Neuronal stem cell (in vitro differentiated cells): Measurements from ENCODE around the gene MLKL.

Source experiments
- DNase-seq: peaks from one replicate; pipeline ENCODE4 v3.0.0-alpha.2; 2013; ENCODE audit warnings: low spot score
- H2AFZ ChIP-seq: one replicate; pipeline ENCODE4 v1.6.1; 2013; ENCODE audit warnings: mild to moderate bottlenecking, low read length, inconsistent platforms
- H2AK5ac ChIP-seq: 2 replicates; pipeline ENCODE4 v1.6.1; 2013; ENCODE audit warnings: low read depth, mild to moderate bottlenecking, inconsistent platforms, low read length, moderate library complexity, mixed read lengths
- H2BK120ac ChIP-seq: 2 replicates; pipeline ENCODE4 v1.6.1; 2013; ENCODE audit warnings: low read depth, mild to moderate bottlenecking, inconsistent platforms, low read length, moderate library complexity, mixed read lengths
- H2BK12ac ChIP-seq: one replicate; pipeline ENCODE4 v1.6.1; 2013; ENCODE audit warnings: low read length, inconsistent platforms
- H2BK15ac ChIP-seq: 2 replicates; pipeline ENCODE4 v1.6.1; 2013; ENCODE audit warnings: mild to moderate bottlenecking, low read length, inconsistent platforms, mixed read lengths
- H2BK5ac ChIP-seq: one replicate; pipeline ENCODE4 v1.6.1; 2013; ENCODE audit warnings: inconsistent platforms, mild to moderate bottlenecking, low read length, moderate library complexity
- H3K14ac ChIP-seq: one replicate; pipeline ENCODE4 v1.6.1; 2013; ENCODE audit warnings: low read length, inconsistent platforms
- H3K18ac ChIP-seq: 2 replicates; pipeline ENCODE4 v1.6.1; 2013; ENCODE audit warnings: low read length, inconsistent platforms
- H3K23ac ChIP-seq: 2 replicates; pipeline ENCODE4 v1.6.1; 2013; ENCODE audit warnings: low read depth, mild to moderate bottlenecking, mixed read lengths, low read length, inconsistent platforms; ENCODE audit not compliant: poor library complexity
- H3K27ac ChIP-seq: replicated peaks from 3 replicates; pipeline ENCODE4 v1.5.1; 2013; ENCODE audit warnings: low read length, inconsistent platforms
- H3K27me3 ChIP-seq, 3 experiments: 2 replicates each; pipeline ENCODE4 v1.6.1; 2013; ENCODE audit warnings: low read length in 3 of 3, mild to moderate bottlenecking in 2 of 3, inconsistent platforms in 1 of 3, low read depth in 1 of 3, mixed read lengths in 1 of 3, moderate library complexity in 1 of 3; ENCODE audit not compliant: control insufficient read depth in 3 of 3, insufficient read depth in 3 of 3
- H3K36me3 ChIP-seq, 2 donors: replicated peaks in 1 of 2; 2 replicates each; pipeline ENCODE4 v1.6.1; 2013; ENCODE audit warnings: low read length in 2 of 2; ENCODE audit not compliant: control insufficient read depth in 2 of 2, insufficient read depth in 2 of 2
- H3K4ac ChIP-seq: 2 replicates; pipeline ENCODE4 v1.6.1; 2013; ENCODE audit warnings: inconsistent platforms, mild to moderate bottlenecking, low read length, moderate library complexity
- H3K4me1 ChIP-seq, 2 donors: 1 replicate in 1 of 2; 2 replicates in 1 of 2; pipeline ENCODE4 v1.6.1; 2013; ENCODE audit warnings: low read length in 2 of 2, low read depth in 1 of 2; ENCODE audit not compliant: control insufficient read depth in 2 of 2, insufficient read depth in 1 of 2
- H3K4me2 ChIP-seq: one replicate; pipeline ENCODE4 v1.6.1; 2013; ENCODE audit warnings: mild to moderate bottlenecking, low read length, inconsistent platforms; ENCODE audit not compliant: insufficient read depth, poor library complexity, severe bottlenecking
- H3K4me3 ChIP-seq, 2 donors: 2 replicates each; pipeline ENCODE4 v1.5.1; 2013; ENCODE audit warnings: low read length in 2 of 2, mild to moderate bottlenecking in 2 of 2, inconsistent platforms in 1 of 2, moderate library complexity in 1 of 2
- H3K79me1 ChIP-seq: one replicate; pipeline ENCODE4 v1.6.1; 2013; ENCODE audit warnings: low read depth, mild to moderate bottlenecking, inconsistent platforms, low read length, moderate library complexity
- H3K9ac ChIP-seq: one replicate; pipeline ENCODE4 v1.6.1; 2013; ENCODE audit warnings: mild to moderate bottlenecking, low read depth, low read length, inconsistent platforms; ENCODE audit not compliant: poor library complexity
- H3K9me3 ChIP-seq, 2 donors: replicated peaks in 1 of 2; 2 replicates each; pipeline versions ENCODE3 to v1.6.1; 2013; ENCODE audit warnings: low read length in 2 of 2, mild to moderate bottlenecking in 2 of 2, inconsistent platforms in 1 of 2, low read depth in 1 of 2, mixed read lengths in 1 of 2, moderate library complexity in 1 of 2; ENCODE audit not compliant: control insufficient read depth in 2 of 2, insufficient read depth in 1 of 2
- H4K8ac ChIP-seq: one replicate; pipeline ENCODE4 v1.6.1; 2013; ENCODE audit warnings: low read depth, mild to moderate bottlenecking, inconsistent platforms, low read length, moderate library complexity
- H4K91ac ChIP-seq: one replicate; pipeline ENCODE4 v1.6.1; 2013; ENCODE audit warnings: low read length, low read depth, mild to moderate bottlenecking, inconsistent platforms; ENCODE audit not compliant: poor library complexity
- WGBS, 2 donors: extraction: QIAGEN DNeasy Blood & Tissue Kit; methylation state at CpG; one replicate each; pipeline ENCODE4 v1.1.7; 2013; ENCODE audit warnings: missing lambda C conversion rate in 2 of 2, mixed read lengths in 1 of 2; ENCODE audit not compliant: insufficient read length in 2 of 2, insufficient replicate concordance in 1 of 2; ENCODE audit errors: extremely low coverage in 2 of 2; 5-methylcytosine and 5-hydroxymethylcytosine counted together

The MLKL gene

GRCh38 chr16:74633686-74634085 lies 67.0 kb downstream of the MLKL start:
- no CpG with 5 or more reads among the region's 7 CpGs for WGBS, 2 donors
- H3K36me3 ChIP-seq = peaks cover 33 to 96% of the 10 kb centered on the region in 2 donors
- no peak overlapping the region for H2BK12ac ChIP-seq
- no peaks in the 10 kb centered on the region for H3K4me1 ChIP-seq
- H3K18ac ChIP-seq = no peak overlapping the region
- H2BK15ac ChIP-seq = no peak overlapping the region
- H3K27me3 ChIP-seq = no peaks in the 10 kb centered on the region
- H2BK5ac ChIP-seq = no peak overlapping the region
- no peak overlapping the region for H4K8ac ChIP-seq
- H2AK5ac ChIP-seq = no peak overlapping the region
- H3K27ac ChIP-seq = no peak overlapping the region
- H4K91ac ChIP-seq = no peak overlapping the region
- no peak overlapping the region for H3K9ac ChIP-seq
- H2BK120ac ChIP-seq = no peak overlapping the region
- H3K23ac ChIP-seq = no peak overlapping the region
- no peak for DNase-seq
- H3K79me1 ChIP-seq = peaks cover 2% of the 10 kb centered on the region
- no peak overlapping the region for H3K14ac ChIP-seq
- H2AFZ ChIP-seq = no peak overlapping the region
- H3K4ac ChIP-seq = no peak overlapping the region
- no peak overlapping the region for H3K4me3 ChIP-seq
- no peaks in the 10 kb centered on the region for H3K9me3 ChIP-seq
- H3K4me2 ChIP-seq = no peak overlapping the region

GRCh38 chr16:74627506-74628220 lies 73.0 kb downstream of the MLKL start:
- Histone ChIP-seq H3K4me3 (no peak overlapping the region), H3K27me3 (no peaks in the 10 kb centered on the region), H3K4me2 (no peak overlapping the region), H3K4me1 (no peaks in the 10 kb centered on the region), H3K18ac (no peak overlapping the region), H2BK120ac (no peak overlapping the region), H3K9ac (peak overlapping the region; percentile 12), H4K91ac (no peak overlapping the region), H3K79me1 (peaks cover 2% of the 10 kb centered on the region), H3K23ac (no peak overlapping the region), H2BK15ac (no peak overlapping the region), H3K4ac (no peak overlapping the region), H3K14ac (no peak overlapping the region), H3K27ac (no peak overlapping the region), H3K36me3 (peaks cover 58 to 99% of the 10 kb centered on the region in 2 donors), H4K8ac (no peak overlapping the region), H2BK5ac (no peak overlapping the region), H3K9me3 (no peaks in the 10 kb centered on the region), H2AFZ (no peak overlapping the region), H2BK12ac (no peak overlapping the region), H2AK5ac (no peak overlapping the region)
- no peak for DNase-seq
- no CpG with 5 or more reads among the region's 6 CpGs for WGBS, 2 donors

DNA sequence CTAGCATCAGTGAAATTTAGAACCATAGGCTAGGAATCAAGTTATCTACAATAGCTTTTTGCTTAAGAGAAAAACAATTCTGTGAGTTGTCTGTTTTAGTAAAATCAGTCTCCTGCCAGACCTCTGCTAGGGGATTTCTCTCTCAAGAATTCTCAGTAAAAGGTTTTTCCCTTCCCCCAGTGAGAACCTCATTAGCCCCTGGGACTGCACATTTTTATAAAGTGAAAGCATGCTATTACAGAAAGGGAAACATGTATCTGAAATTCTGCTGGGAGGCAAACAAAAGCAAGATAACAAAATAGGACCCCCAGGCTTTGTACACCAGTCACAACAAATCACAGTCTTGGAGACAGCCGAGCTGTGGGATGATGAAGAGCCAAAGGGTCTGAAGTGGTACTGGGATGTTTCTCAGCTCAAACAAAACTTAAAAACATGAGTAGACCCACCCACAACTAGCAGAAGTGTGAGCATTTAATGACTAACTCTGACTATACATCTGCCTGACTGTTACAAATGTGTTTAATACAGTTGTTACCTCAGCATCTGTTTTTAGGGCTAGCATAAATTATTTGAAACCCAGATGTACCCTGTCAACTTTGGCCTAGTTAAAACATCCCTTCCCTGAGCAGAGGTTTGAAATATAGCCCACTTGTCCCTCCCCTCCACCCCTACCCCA lies 73.8 kb downstream of the MLKL start:
- H3K4me1 ChIP-seq = no peaks in the 10 kb centered on the region
- no peak overlapping the region for H4K8ac ChIP-seq
- no peak overlapping the region for H3K14ac ChIP-seq
- no peak overlapping the region for H2BK12ac ChIP-seq
- no peaks in the 10 kb centered on the region for H3K27me3 ChIP-seq
- H3K23ac ChIP-seq = no peak overlapping the region
- H2AK5ac ChIP-seq = no peak overlapping the region
- H2BK15ac ChIP-seq = no peak overlapping the region
- no peak overlapping the region for H3K4ac ChIP-seq
- H3K4me3 ChIP-seq = no peak overlapping the region
- H2BK5ac ChIP-seq = no peak overlapping the region
- no peak overlapping the region for H3K4me2 ChIP-seq
- no peak overlapping the region for H3K18ac ChIP-seq
- no peak overlapping the region for H3K9ac ChIP-seq
- H3K79me1 ChIP-seq = peaks cover 2% of the 10 kb centered on the region
- no peak overlapping the region for H4K91ac ChIP-seq
- no peak for DNase-seq
- H2BK120ac ChIP-seq = no peak overlapping the region
- H2AFZ ChIP-seq = no peak overlapping the region
- no CpG with 5 or more reads among the region's 1 CpG for WGBS, 2 donors
- H3K36me3 ChIP-seq = peaks cover 57 to 100% of the 10 kb centered on the region in 2 donors
- H3K9me3 ChIP-seq = no peaks in the 10 kb centered on the region
- no peak overlapping the region for H3K27ac ChIP-seq

DNA sequence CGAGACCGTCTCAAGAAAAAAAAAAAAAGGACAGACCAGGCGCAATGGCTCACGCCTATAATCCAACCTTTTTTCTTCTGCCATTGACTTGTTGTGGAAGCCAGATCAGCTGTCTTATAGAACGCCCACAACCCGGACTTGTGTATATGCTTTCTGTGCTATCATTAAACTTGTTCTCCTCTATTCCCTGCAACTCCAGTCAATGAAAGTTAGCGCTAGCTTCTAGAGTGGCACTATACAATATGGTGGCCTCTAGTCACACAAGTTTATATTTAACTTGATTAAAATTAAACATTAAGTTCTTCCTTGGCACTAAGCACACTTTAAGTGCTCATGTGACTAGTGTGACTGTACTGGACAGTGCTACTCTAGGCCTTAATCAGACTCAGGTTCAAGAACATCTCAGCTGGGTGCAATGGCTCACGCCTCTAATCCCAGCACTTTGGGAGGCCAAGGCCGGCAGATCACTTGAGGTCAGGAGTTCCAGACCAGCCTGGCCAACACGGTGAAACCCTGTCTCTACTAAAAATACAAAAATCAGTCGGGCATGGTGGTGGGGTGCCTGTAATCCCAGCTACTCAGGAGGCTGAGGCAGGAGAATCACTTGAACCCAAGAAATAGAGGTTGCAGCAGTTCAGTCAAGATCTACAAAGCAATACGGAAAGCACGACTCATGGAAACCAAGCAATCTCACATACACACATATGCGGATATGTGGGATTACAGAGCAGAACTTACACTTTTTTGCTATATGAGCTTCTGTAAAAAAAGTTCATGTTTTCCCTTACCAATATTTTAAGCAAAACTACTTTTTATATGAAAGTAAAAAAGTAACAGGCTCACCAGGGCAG lies 74.9 kb downstream of the MLKL start:
- H3K9ac ChIP-seq = no peak overlapping the region
- no peak overlapping the region for H4K91ac ChIP-seq
- peaks cover 52 to 100% of the 10 kb centered on the region in 2 donors for H3K36me3 ChIP-seq
- H3K14ac ChIP-seq = no peak overlapping the region
- H3K27ac ChIP-seq = no peak overlapping the region
- no peak overlapping the region for H3K18ac ChIP-seq
- no peak overlapping the region for H2AK5ac ChIP-seq
- no peak overlapping the region for H2BK5ac ChIP-seq
- WGBS, 2 donors = no CpG with 5 or more reads among the region's 14 CpGs
- no peaks in the 10 kb centered on the region for H3K79me1 ChIP-seq
- no peaks in the 10 kb centered on the region for H3K4me1 ChIP-seq
- H2BK15ac ChIP-seq = no peak overlapping the region
- no peak overlapping the region for H3K23ac ChIP-seq
- H3K9me3 ChIP-seq = no peaks in the 10 kb centered on the region
- H3K4me3 ChIP-seq = no peak overlapping the region
- H4K8ac ChIP-seq = no peak overlapping the region
- no peak overlapping the region for H3K4ac ChIP-seq
- DNase-seq = no peak
- no peak overlapping the region for H2BK12ac ChIP-seq
- no peak overlapping the region for H3K4me2 ChIP-seq
- H2BK120ac ChIP-seq = no peak overlapping the region
- H2AFZ ChIP-seq = no peak overlapping the region
- no peaks in the 10 kb centered on the region for H3K27me3 ChIP-seq
